Measurements from ENCODE around the gene CSNK2B.

- TF ChIP-seq POLR2A (IDR thresholded peaks at IDR 0.05; ENCODE audit: low read depth, low read length) (no peak), TAF1 (IDR thresholded peaks at IDR 0.05; ENCODE audit: borderline replicate concordance, low read depth, low read length) (no peak), POLR2AphosphoS5 (IDR thresholded peaks at IDR 0.05; ENCODE audit: low read depth, low read length) (no peak)
Observed at GRCh38 chr6:31676322-31676903, 10.5 kb downstream of the CSNK2B start.

All from GM12892 (cell line).